MM.1S (cell line): ENCODE results near the gene ARHGEF6.

ENCODE experiments used
- DNase-seq: peaks from one replicate; pipeline ENCODE4 v3.0.0-alpha.2; 2015
- H2AFZ ChIP-seq: fragments of 300-600 bp; sonication (generic); 2 replicates; pipeline ENCODE4 v1.6.0; 2016; ENCODE audit warnings: antibody characterized with exemption, low read length
- H3F3A ChIP-seq: fragments of 300-600 bp; sonication (generic); 2 replicates; pipeline ENCODE4 v1.6.1; 2016; ENCODE audit warnings: mild to moderate bottlenecking, antibody characterized with exemption, low read length, moderate library complexity, mixed read lengths; ENCODE audit not compliant: insufficient read depth
- H3K27ac ChIP-seq: fragments of 300-600 bp; sonication (generic); 2 replicates; pipeline ENCODE4 v1.5.1; 2016; ENCODE audit warnings: mild to moderate bottlenecking, low read length
- H3K27me3 ChIP-seq: fragments of 300-600 bp; sonication (generic); replicated peaks from 2 replicates; pipeline ENCODE4 v1.6.0; 2016; ENCODE audit warnings: low read length; ENCODE audit not compliant: insufficient read depth
- H3K36me3 ChIP-seq: fragments of 300-600 bp; sonication (generic); replicated peaks from 2 replicates; pipeline ENCODE4 v1.6.1; 2016; ENCODE audit warnings: mild to moderate bottlenecking, low read length, mixed read lengths; ENCODE audit not compliant: insufficient read depth
- H3K4me1 ChIP-seq: fragments of 300-600 bp; sonication (generic); 2 replicates; pipeline ENCODE4 v1.6.1; 2016; ENCODE audit warnings: low read length, mixed read lengths
- H3K4me2 ChIP-seq: fragments of 300-600 bp; sonication (generic); 2 replicates; pipeline ENCODE4 v1.6.0; 2016; ENCODE audit warnings: low read depth, low read length
- H3K4me3 ChIP-seq: fragments of 300-600 bp; sonication (generic); 2 replicates; pipeline ENCODE4 v1.5.1; 2016; ENCODE audit warnings: low read length, mixed read lengths
- H3K79me2 ChIP-seq: fragments of 300-600 bp; sonication (generic); 2 replicates; pipeline ENCODE4 v1.6.1; 2016; ENCODE audit warnings: mixed run types, low read length, mixed read lengths
- H3K9ac ChIP-seq: fragments of 300-600 bp; sonication (generic); 2 replicates; pipeline ENCODE4 v1.6.1; 2016; ENCODE audit warnings: low read length, mixed read lengths
- H3K9me2 ChIP-seq: fragments of 300-600 bp; sonication (generic); replicated peaks from 2 replicates; pipeline ENCODE4 v1.6.1; 2016; ENCODE audit warnings: mild to moderate bottlenecking, low read length, mixed read lengths; ENCODE audit not compliant: insufficient read depth
- H3K9me3 ChIP-seq: fragments of 300-600 bp; sonication (generic); replicated peaks from 2 replicates; pipeline ENCODE4 v1.6.1; 2016; ENCODE audit warnings: mild to moderate bottlenecking, low read length, mixed read lengths; ENCODE audit not compliant: insufficient read depth
- H4K20me1 ChIP-seq: fragments of 300-600 bp; sonication (generic); 2 replicates; pipeline ENCODE4 v1.6.1; 2016; ENCODE audit warnings: mild to moderate bottlenecking, low read length, moderate library complexity, mixed read lengths; ENCODE audit not compliant: insufficient read depth
- EZH2 ChIP-seq: fragments of 300-600 bp; sonication (generic); optimal IDR thresholded peaks from 2 replicates; pipeline ENCODE3; 2017; ENCODE audit warnings: low read depth, mild to moderate bottlenecking, antibody characterized with exemption, low read length, mixed read lengths
- EZH2phosphoT487 ChIP-seq: fragments of 300-600 bp; sonication (generic); IDR thresholded peaks from 2 replicates; pipeline ENCODE4 v1.6.1; 2018; ENCODE audit warnings: antibody characterized with exemption, low read length
- TF ChIP-seq, protein P1 (sequence below): fragments of 300-600 bp; sonication (generic); IDR thresholded peaks from 2 replicates; pipeline ENCODE4 v1.5.1; 2016; ENCODE audit warnings: antibody characterized with exemption, low read length, mixed read lengths

Gene ARHGEF6

GRCh38 chrX:136691028-136691809 is 89.5 kb downstream of the ARHGEF6 start:
- H3K9me3 ChIP-seq, result no peaks in the 10 kb centered on the region
- H4K20me1 ChIP-seq, result no peaks in the 10 kb centered on the region
- H3K79me2 ChIP-seq, result no peaks in the 10 kb centered on the region
- H3F3A ChIP-seq, result peaks cover 21% of the 10 kb centered on the region
- H3K36me3 ChIP-seq, result no peaks in the 10 kb centered on the region
- no peak overlapping the region for H3K9ac ChIP-seq
- H3K4me1 ChIP-seq, result peaks cover 47% of the 10 kb centered on the region
- no peak overlapping the region for H3K4me3 ChIP-seq
- no peak overlapping the region for H2AFZ ChIP-seq
- H3K27me3 ChIP-seq, result no peaks in the 10 kb centered on the region
- no peak overlapping the region; the same call in 1 of the 2 replicates for H3K27ac ChIP-seq
- TF ChIP-seq, protein P1, sequence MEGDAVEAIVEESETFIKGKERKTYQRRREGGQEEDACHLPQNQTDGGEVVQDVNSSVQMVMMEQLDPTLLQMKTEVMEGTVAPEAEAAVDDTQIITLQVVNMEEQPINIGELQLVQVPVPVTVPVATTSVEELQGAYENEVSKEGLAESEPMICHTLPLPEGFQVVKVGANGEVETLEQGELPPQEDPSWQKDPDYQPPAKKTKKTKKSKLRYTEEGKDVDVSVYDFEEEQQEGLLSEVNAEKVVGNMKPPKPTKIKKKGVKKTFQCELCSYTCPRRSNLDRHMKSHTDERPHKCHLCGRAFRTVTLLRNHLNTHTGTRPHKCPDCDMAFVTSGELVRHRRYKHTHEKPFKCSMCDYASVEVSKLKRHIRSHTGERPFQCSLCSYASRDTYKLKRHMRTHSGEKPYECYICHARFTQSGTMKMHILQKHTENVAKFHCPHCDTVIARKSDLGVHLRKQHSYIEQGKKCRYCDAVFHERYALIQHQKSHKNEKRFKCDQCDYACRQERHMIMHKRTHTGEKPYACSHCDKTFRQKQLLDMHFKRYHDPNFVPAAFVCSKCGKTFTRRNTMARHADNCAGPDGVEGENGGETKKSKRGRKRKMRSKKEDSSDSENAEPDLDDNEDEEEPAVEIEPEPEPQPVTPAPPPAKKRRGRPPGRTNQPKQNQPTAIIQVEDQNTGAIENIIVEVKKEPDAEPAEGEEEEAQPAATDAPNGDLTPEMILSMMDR, result no peak
- TF ChIP-seq EZH2 (no peak), EZH2phosphoT487 (no peak)
- H3K9me2 ChIP-seq, result no peaks in the 10 kb centered on the region
- DNase-seq, result peak; percentile 51
- 0 out of 2 replicates have a peak overlapping the region, but pooled peaks have one; percentile 2 for H3K4me2 ChIP-seq

GRCh38 chrX:136689436-136689835 is 91.3 kb downstream of the ARHGEF6 start:
- H3K9ac ChIP-seq, result peak overlapping the region; percentile 19; the same call in 1 of the 2 replicates
- H3K79me2 ChIP-seq, result no peaks in the 10 kb centered on the region
- TF ChIP-seq, protein P1, result no peak
- no peak for TF ChIP-seq EZH2
- no peak for TF ChIP-seq EZH2phosphoT487
- no peaks in the 10 kb centered on the region for H3K9me3 ChIP-seq
- H4K20me1 ChIP-seq, result no peaks in the 10 kb centered on the region
- H3K27ac ChIP-seq, result peak overlapping the region; percentile 67
- H3K4me2 ChIP-seq, result peak overlapping the region; percentile 60
- no peaks in the 10 kb centered on the region for H3K36me3 ChIP-seq
- no peaks in the 10 kb centered on the region for H3K27me3 ChIP-seq
- H3K4me3 ChIP-seq, result 0 out of 2 replicates have a peak overlapping the region, but pooled peaks have one; percentile 11
- H3K4me1 ChIP-seq, result peaks cover 45% of the 10 kb centered on the region
- peak; percentile 90 for DNase-seq
- 0 out of 2 replicates have a peak overlapping the region, but pooled peaks have one; percentile 13 for H2AFZ ChIP-seq
- H3K9me2 ChIP-seq, result no peaks in the 10 kb centered on the region
- peaks cover 18% of the 10 kb centered on the region for H3F3A ChIP-seq

DNA sequence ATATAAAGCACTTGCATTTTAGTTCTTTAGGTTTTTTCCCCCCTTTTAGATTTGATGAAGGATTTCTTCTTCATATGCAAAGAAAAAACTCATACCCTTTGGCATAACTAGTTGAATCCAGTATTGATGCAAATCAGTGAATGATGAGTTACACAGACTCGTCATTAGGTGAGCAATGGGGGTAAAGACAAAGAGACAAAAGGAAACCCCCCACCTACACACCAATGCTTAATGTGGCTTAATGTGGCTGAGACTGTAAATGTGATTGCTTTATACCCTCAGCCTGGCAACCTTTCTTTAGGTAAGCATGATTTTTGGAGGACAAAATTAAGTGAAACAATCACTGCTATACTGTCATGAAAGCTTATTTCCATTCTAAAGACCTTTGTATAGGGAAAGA is 93.3 kb downstream of the ARHGEF6 start:
- no peak for DNase-seq
- H4K20me1 ChIP-seq, result no peaks in the 10 kb centered on the region
- H3K4me1 ChIP-seq, result peaks cover 34% of the 10 kb centered on the region
- no peaks in the 10 kb centered on the region for H3K79me2 ChIP-seq
- no peaks in the 10 kb centered on the region for H3K9me3 ChIP-seq
- no peaks in the 10 kb centered on the region for H3K36me3 ChIP-seq
- H3K4me2 ChIP-seq, result no peak overlapping the region
- TF ChIP-seq EZH2, result no peak
- TF ChIP-seq EZH2phosphoT487, result no peak
- TF ChIP-seq, protein P1, result no peak
- H3K27me3 ChIP-seq, result no peaks in the 10 kb centered on the region
- no peak overlapping the region for H3K9ac ChIP-seq
- peaks cover 16% of the 10 kb centered on the region for H3F3A ChIP-seq
- no peak overlapping the region for H2AFZ ChIP-seq
- H3K4me3 ChIP-seq, result no peak overlapping the region
- no peaks in the 10 kb centered on the region for H3K9me2 ChIP-seq
- no peak overlapping the region for H3K27ac ChIP-seq
